GM19351 (cell line): Measurements from ENCODE around the gene HOATZ.

ENCODE experiments used
- ATAC-seq: cut with Tn5 transposase; IDR thresholded peaks from one replicate; pipeline ENCODE4 v1.9.1; 2021; ENCODE audit warnings: mild to moderate bottlenecking, moderate library complexity; ENCODE audit not compliant: unreplicated experiment

Gene HOATZ

DNA sequence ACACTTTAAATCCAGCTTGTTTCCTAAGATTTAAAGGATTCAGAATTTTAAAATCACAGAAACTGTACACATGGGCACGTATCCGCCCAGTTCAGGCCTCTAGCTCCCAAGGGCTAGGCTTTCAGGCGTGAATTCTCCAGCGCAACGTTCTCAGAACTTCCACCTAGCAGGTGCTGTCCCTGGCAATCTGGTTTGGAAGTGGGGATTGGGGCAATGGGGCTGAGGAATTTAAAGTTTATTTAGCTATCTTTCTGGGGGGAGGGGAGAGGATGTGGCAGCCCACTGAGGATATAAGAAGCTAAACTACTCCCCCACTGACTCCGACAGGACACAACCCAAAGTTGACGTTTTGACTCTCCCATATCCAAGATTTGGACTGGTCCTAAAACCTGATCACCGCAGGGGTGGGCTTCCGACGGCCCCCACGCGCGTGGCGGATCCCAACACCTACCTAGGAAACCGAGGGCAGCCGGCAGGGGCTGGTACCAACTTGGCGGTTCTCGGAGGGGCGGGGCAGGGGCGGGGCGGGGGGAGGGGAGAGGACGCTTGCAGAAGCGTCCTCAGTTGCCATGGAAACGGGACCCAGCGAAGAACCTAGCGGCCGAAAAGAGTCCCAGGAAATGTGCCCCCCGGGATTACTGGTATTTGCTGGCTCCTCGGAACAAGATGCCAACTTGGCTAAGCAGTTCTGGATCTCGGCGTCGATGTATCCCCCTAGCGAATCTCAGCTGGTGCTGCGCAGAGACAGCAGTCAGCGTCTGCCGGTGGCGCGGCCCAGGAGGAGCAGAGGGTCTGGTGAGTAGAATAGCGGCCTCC lies at the start of gene HOATZ:
HOATZ (plus strand) TSS at position 563 of the 816 bp plus-strand sequence; CDS start at position 570, 7 bp downstream.
- ATAC-seq, result no peak

DNA sequence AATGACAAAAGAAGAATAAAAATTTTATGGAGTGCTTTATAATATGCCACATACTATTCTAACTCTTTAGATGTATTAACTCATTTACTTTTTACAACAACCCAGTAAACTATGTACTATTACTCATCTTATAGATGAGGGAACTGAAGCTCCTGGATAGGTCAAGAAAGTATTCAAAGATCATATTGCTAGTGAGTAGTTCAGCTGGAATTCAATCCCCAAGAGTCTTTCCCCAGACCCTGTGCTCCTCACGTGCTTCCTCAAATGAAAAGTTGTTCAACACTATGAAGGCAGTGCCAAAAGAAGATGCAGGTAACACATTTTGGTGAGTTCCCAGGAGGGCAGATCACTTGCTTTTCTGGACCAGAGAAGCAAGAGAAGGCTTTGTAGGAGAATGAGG lies 49.2 kb upstream of the HOATZ start:
- no peak for ATAC-seq

DNA sequence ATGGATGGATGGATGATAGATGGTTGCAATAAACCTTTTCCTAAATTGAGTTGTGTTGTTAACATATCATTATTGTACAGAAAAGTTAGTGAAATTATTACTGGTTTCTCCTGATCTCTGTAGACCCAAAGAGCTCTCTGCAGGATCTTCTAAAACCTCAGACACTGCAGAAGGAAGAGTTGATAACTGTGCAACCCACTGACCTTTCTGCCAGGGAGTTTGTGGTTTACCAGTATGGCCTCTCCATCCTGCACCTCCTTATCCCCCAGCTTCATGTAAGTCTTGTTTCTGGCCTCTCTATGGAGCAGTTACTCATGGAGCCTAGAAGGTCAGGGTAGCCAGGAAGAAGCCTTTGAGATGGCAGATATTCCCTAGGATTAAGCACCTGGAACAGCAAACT lies 48.0 kb upstream of the HOATZ start:
- no peak for ATAC-seq

DNA sequence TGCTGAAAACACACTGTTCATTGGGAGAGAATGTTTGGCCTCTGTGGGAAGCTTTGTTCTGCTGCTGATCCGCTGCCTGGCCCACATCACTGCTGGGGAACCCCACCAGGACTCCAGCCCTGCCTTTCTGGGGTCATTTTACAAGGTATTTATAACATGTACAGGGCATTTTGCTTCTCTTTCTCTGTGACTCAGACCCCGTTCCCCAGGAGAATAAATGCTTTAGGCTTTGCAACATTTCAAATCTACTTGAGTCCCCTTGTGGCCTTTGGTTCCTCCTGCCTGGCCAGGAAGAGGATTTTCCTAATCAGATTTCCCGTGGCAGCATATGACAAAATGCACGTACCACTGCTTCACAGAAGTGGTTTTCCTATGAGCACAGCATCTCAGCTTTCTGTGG lies 45.4 kb upstream of the HOATZ start:
- no peak for ATAC-seq

- no peak for ATAC-seq
Observed at GRCh38 chr11:111472228-111472627, 42.4 kb upstream of the HOATZ start.

DNA sequence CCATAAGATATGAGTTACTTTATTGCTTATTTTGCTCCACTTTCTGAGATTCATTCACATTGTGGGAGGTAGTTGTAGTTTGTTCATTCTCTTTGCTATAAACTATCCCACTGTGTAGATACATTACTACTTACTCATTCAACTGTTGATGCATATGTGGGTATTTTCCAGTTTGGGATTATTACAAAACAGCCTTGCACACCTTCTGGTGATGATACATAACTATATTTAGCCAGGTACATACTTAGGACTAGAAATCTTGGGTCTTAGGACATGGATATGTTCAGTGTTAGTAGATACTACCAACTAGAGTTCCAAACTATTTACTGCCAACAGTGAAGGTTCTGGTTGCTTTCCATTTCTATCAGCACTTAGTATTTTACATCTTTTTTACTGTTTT lies 40.1 kb upstream of the HOATZ start:
- no peak for ATAC-seq

GRCh38 chr11:111476366-111476765 lies 38.2 kb upstream of the HOATZ start:
- ATAC-seq, result no peak

GRCh38 chr11:111476956-111477355 lies 37.6 kb upstream of the HOATZ start:
- ATAC-seq, result no peak

GRCh38 chr11:111477898-111478297 lies 36.7 kb upstream of the HOATZ start:
- ATAC-seq, result no peak

DNA sequence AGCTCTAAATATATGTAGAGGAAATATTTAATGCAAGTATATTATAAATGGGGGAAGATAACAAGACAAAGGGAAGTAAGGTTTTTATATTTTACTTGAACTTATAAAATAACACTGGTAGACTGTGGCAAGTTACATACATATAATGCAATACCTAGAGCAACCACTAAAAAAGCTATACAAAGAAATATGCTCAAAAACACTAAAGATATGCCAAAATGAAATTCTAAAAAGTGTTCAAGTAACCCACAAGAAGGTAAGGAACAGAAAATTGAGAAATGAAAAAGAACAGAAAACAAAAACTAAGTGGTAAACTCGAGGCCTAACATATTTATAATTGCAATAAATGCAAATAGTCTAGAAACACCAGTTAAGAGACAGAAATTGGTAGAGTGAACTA lies 34.9 kb upstream of the HOATZ start:
- no peak for ATAC-seq

DNA sequence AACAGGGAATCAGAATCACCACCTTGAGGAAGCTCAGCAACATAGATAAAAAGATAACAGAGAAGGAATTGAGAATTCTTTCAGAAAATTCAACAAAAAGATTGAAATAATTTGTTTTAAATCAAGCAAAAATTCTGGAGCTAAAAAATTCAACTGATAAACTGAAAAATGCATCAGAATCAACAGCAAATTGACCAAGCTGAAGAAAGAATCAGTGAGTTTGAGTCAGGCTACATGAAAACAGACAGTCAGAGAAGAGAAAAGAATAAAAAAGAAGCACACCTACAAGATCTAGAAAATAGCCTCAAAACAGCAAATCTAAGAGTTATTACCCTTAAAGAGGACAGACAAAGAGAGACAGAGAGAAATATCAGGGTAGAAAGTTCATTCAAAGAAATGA lies 31.1 kb upstream of the HOATZ start:
- no peak for ATAC-seq

- ATAC-seq, result no peak
Observed at GRCh38 chr11:111490496-111490895, 24.1 kb upstream of the HOATZ start.

DNA sequence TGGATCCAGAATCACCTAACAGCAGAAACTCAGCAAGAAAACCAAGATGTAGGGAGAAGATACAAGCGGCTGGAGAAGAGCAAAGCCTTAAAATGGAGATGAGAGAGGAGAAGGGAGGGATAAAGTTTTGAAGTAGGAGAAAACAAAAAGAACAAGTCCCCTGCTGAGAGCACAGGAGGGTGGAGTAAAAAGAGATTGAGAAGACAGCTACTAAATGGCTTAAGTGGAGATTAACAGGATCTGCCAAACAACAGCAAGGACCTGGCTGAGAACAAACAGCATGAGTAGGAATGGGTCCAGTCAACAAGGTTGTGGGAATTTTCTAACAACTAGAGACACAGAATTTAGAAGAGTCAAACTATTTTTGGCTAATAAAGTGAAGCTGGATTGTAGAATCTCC lies 20.5 kb upstream of the HOATZ start:
- no peak for ATAC-seq

- no peak for ATAC-seq
Observed at GRCh38 chr11:111499483-111499882, 15.1 kb upstream of the HOATZ start.

GRCh38 chr11:111500481-111500880 lies 14.1 kb upstream of the HOATZ start:
- ATAC-seq, result no peak

DNA sequence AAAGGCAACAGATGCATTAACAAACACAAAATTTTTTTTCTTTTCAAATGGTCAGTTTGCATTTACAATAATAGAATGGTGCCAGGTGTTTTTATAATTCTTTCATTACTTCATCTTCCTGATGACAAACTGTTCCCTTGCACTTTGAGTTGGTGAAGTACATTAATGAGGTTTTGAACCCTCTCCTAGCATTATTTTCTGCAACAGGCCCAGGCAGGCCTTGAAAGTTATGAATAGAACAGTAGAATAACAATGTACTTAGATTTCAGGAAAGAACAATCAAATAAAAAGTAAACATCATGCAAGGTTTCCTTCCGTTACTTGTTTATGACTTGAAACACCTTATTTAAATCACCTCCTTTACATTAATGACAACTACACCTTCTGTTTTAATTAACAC lies 12.0 kb upstream of the HOATZ start:
- ATAC-seq, result no peak

GRCh38 chr11:111510311-111510710 lies 4.3 kb upstream of the HOATZ start:
- no peak for ATAC-seq

DNA sequence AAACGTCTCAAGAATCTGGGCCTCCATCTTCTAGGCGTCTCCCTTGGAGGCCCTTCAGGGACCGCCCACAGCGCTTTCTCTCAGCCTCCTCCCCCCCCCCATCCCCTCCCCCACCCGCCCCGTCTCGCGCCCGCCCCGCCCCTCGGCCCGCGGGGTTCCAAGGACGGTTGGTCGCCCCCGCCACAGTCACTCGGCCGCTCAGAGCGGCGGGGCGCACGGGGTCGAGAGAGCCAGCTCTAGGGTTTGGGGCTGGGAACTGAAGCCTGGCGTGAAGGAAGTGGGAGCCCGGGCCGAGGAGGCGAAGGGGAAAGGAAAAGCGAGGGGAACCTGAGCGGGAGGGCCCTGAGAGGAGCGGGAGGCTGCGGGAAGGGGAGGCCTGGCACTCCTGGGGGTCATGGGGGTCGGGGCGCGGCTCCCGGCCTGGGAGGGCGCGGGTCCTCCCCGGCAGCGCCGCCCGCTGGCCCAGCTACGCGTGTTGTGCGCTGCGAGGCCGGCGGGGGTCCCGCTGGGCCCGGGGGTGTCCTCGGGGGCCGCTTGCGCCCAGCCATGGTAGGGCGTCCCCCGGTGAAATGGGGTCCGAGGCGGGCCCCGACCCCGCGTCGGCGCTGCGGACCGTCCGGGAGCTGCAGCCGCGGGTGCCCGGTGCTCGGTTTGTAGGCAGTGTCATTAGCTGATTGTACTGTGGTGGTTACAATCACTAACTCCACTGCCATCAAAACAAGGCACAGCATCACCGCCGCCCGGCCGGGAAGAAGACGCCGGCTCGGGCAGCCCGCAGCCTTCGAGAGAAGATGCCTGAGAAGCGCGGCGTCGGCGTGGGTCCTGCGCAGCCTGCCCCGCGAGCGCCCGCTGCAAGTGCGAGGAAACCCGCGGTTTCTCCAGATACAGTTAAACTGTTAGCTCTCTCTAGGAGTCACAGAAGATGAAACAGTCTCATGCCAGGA lies 2.0 kb upstream of the HOATZ start, which contains the start of gene BTG4:
BTG4 (minus strand) TSS at position 91 of the 944 bp plus-strand sequence. CDS start 13,610 bp downstream, outside the sequence.
- peak; percentile 51 for ATAC-seq

DNA sequence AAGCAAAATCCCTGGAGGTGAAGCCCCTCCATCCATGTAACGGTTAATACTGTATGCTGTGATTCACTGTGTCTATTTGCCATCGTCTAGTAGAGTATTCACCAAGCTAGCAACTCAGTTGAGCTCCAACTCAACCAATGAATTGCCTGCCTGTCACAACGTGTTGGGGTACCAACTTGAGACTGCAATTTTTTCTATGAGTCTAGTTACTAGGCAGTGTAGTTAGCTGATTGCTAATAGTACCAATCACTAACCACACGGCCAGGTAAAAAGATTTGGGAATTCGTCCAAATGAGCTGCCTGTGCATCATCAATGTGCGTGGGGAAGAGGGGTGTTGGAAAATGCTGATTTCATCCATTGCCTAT lies 1.4 kb upstream of the HOATZ start:
- peak; percentile 32 for ATAC-seq

- ATAC-seq, result no peak
Observed at GRCh38 chr11:111515591-111515990, 1.0 kb downstream of the HOATZ start.

GRCh38 chr11:111518668-111519067 lies 4.1 kb downstream of the HOATZ start:
- ATAC-seq, result no peak

- no peak for ATAC-seq
Observed at GRCh38 chr11:111520560-111520959, 6.0 kb downstream of the HOATZ start.
